CD14-positive monocyte (primary cell): ENCODE measurements around the gene POU2AF3. TPM values are rescaled to one million over a fixed set of nuclear protein-coding genes. Genes with fewer than 3 reads are reported as not detected.

Experiments used
- DNase-seq, 3 donors: peaks; one replicate each; pipeline ENCODE4 v3.0.0-alpha.2; 2011 to 2022
- H2AFZ ChIP-seq: 2 replicates; pipeline ENCODE4 v1.6.0; 2012; ENCODE audit warnings: mild to moderate bottlenecking, low read depth, low read length, inconsistent platforms; ENCODE audit not compliant: insufficient read depth, poor library complexity, severe bottlenecking
- H3K27ac ChIP-seq, 2 donors: 1 replicate in 1 of 2; 2 replicates in 1 of 2; pipeline ENCODE4 v1.5.1; 2012 to 2013; ENCODE audit warnings: low read length in 2 of 2, control low read depth in 1 of 2, inconsistent platforms in 1 of 2, low read depth in 1 of 2, mild to moderate bottlenecking in 1 of 2
- H3K27me3 ChIP-seq, 2 donors: one replicate each; pipeline versions ENCODE4 v1.6.0 to v1.6.1; 2011 to 2013; ENCODE audit warnings: low read length in 2 of 2; ENCODE audit not compliant: control insufficient read depth in 2 of 2, insufficient read depth in 2 of 2
- H3K36me3 ChIP-seq, 2 donors: replicated peaks in 1 of 2; 1 replicate in 1 of 2; 2 replicates in 1 of 2; pipeline versions ENCODE4 v1.5.1 to v1.6.1; 2012 to 2013; ENCODE audit warnings: low read length in 2 of 2, control low read depth in 1 of 2, inconsistent platforms in 1 of 2, mild to moderate bottlenecking in 1 of 2; ENCODE audit not compliant: insufficient read depth in 2 of 2, control insufficient read depth in 1 of 2
- H3K4me1 ChIP-seq, 2 donors: 1 replicate in 1 of 2; 2 replicates in 1 of 2; pipeline versions ENCODE4 v1.5.1 to v1.6.1; 2012 to 2013; ENCODE audit warnings: low read length in 2 of 2, control low read depth in 1 of 2, inconsistent platforms in 1 of 2, mild to moderate bottlenecking in 1 of 2, moderate library complexity in 1 of 2; ENCODE audit not compliant: insufficient read depth in 2 of 2, control insufficient read depth in 1 of 2
- H3K4me2 ChIP-seq: replicated peaks from 2 replicates; pipeline ENCODE3; 2012; ENCODE audit warnings: low read length, moderate library complexity, mild to moderate bottlenecking; ENCODE audit not compliant: poor library complexity, severe bottlenecking; ENCODE audit errors: extremely low read depth
- H3K4me3 ChIP-seq, 3 experiments: fragments of 200-600 bp in 1 of 3; sonication (generic) in 1 of 3; replicated peaks in 1 of 3; 1 replicate in 2 of 3; 2 replicates in 1 of 3; pipeline ENCODE4 v1.5.1; 2011 to 2013; ENCODE audit warnings: low read length in 3 of 3, mild to moderate bottlenecking in 3 of 3, control low read depth in 2 of 3, low read depth in 2 of 3, inconsistent platforms in 1 of 3, moderate library complexity in 1 of 3
- H3K79me2 ChIP-seq: 2 replicates; pipeline ENCODE4 v1.6.0; 2012; ENCODE audit warnings: mild to moderate bottlenecking, control low read depth, inconsistent platforms, low read length, moderate library complexity; ENCODE audit not compliant: insufficient read depth
- H3K9ac ChIP-seq: 2 replicates; pipeline ENCODE4 v1.6.0; 2017; ENCODE audit warnings: low read length, mild to moderate bottlenecking; ENCODE audit not compliant: insufficient read depth, poor library complexity, severe bottlenecking
- H3K9me3 ChIP-seq, 2 donors: replicated peaks in 1 of 2; 1 replicate in 1 of 2; 2 replicates in 1 of 2; pipeline versions ENCODE4 v1.5.1 to v1.6.1; 2012 to 2013; ENCODE audit warnings: low read length in 2 of 2, control low read depth in 1 of 2; ENCODE audit not compliant: control insufficient read depth in 1 of 2, insufficient read depth in 1 of 2
- H4K20me1 ChIP-seq: 2 replicates; pipeline ENCODE4 v1.6.0; 2012; ENCODE audit warnings: mild to moderate bottlenecking, low read length, control low read depth, moderate library complexity; ENCODE audit not compliant: insufficient read depth
- H3K27ac Mint-ChIP-seq, 7 donors: one replicate each; pipeline ENCODE4 v1.8.0; 2020; ENCODE audit warnings: mild to moderate bottlenecking in 7 of 7, mixed read lengths in 7 of 7, moderate library complexity in 6 of 7, inconsistent platforms in 2 of 7
- H3K27me3 Mint-ChIP-seq, 3 donors: one replicate each; pipeline ENCODE4 v1.8.0; 2021 to 2022; ENCODE audit warnings: low read depth in 3 of 3, mild to moderate bottlenecking in 3 of 3, mixed read lengths in 3 of 3, moderate library complexity in 3 of 3, inconsistent platforms in 1 of 3
- H3K36me3 Mint-ChIP-seq, 2 donors: one replicate each; pipeline ENCODE4 v1.8.0; 2020; ENCODE audit warnings: mixed read lengths in 2 of 2, inconsistent platforms in 1 of 2, mild to moderate bottlenecking in 1 of 2
- H3K4me1 Mint-ChIP-seq: one replicate; pipeline ENCODE4 v1.8.0; 2020; ENCODE audit warnings: mild to moderate bottlenecking, mixed read lengths
- H3K4me3 Mint-ChIP-seq, 2 donors: one replicate each; pipeline ENCODE4 v1.8.0; 2020; ENCODE audit warnings: mild to moderate bottlenecking in 2 of 2, mixed read lengths in 2 of 2, moderate library complexity in 1 of 2
- H3K9me3 Mint-ChIP-seq, 7 donors: one replicate each; pipeline ENCODE4 v1.8.0; 2020 to 2022; ENCODE audit warnings: mixed read lengths in 7 of 7, mild to moderate bottlenecking in 6 of 7, moderate library complexity in 6 of 7, inconsistent platforms in 2 of 7
- WGBS: methylation state at CpG from one replicate; pipeline ENCODE4 v1.1.5; 2013; ENCODE audit warnings: missing lambda C conversion rate; ENCODE audit not compliant: insufficient coverage; 5-methylcytosine and 5-hydroxymethylcytosine counted together
- intact Hi-C, 2 donors: fragments of 100-400 bp; cut with micrococcal nuclease; formaldehyde crosslinking; loops; one replicate each; pipeline versions ENCODE4 v1.15.0 to v1.15.1; 2023
- polyA plus RNA-seq, 3 donors: library from polyadenylated mRNA; depleted of rRNA in 1 of 3; unstranded in 2 of 3; stranded (reverse) in 1 of 3; fragments of 300-500 nt in 2 of 3; fragments of >200 nt in 1 of 3; fragmentation: Illumina TruSeq in 2 of 3; gene quantifications; 1 replicate in 2 of 3; 2 replicates in 1 of 3; pipeline ENCODE4 v1.2.3, GENCODE V29; 2012 to 2021
- TF ChIP-seq, protein P1 (sequence below): fragments of 200-600 bp; IDR thresholded peaks from one replicate; pipeline ENCODE4 v1.8.0; 2022; ENCODE audit warnings: antibody characterized with exemption, mild to moderate bottlenecking

Gene POU2AF3
- polyA plus RNA-seq, 3 donors, result not detected

DNA sequence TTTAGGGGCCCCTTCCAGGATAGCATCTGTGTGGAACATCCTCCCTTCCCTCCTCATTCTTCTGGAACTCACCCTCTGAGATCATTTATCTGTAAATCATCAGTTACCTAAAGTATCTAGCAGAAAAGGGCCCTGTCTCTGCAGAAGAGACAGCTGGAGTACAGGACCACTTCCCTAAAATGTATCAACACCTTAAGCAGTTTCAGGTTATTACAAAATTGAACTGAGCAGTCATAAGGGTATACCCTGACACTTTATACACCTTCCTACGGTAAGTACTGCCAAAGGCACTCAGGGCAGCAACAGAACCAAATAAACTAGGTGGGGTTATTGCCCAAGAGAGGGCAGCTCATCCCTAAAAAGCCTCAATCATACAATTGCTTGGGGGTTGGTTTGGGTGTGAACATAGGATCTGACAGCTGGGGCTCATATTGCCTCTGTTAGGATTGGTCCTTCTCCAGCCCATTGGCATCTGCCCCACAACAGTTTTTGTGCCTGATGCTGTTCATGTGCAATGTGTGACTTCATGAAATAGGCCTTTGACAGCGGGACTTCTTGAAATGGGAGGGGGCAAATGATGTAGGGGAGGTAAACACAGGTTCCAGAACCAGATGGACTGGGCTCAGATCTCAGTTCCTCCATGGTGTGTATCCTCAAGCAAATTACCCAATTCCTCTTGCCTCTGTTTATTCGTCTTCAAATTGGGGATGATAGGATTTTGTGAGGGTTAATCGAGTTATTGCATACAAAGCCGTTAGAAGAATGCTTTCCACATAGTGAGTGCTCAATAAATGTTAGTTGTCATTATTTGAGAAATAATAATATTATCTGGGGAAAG is 2.9 kb downstream of the POU2AF3 start:
- peaks cover 3 to 9% of the 10 kb centered on the region in 2 donors for H3K4me1 ChIP-seq
- WGBS, result no CpG with 5 or more reads among the region's 5 CpGs
- no peak overlapping the region for H2AFZ ChIP-seq
- Mint-ChIP-seq H3K36me3 (peaks cover 0 to 2% of the 10 kb centered on the region in 2 donors), H3K4me1 (peaks cover 1% of the 10 kb centered on the region), H3K9me3 (peaks cover 0 to 6% (median 0%) of the 10 kb centered on the region in 7 donors), H3K4me3 (no peak overlapping the region), H3K27ac (no peak overlapping the region), H3K27me3 (peaks cover 30 to 62% (median 41%) of the 10 kb centered on the region in 3 donors)
- H3K9me3 ChIP-seq, result no peaks in the 10 kb centered on the region
- peaks cover 18 to 36% of the 10 kb centered on the region in 2 donors for H3K27me3 ChIP-seq
- intact Hi-C loops, result no loop called here
- no peaks in the 10 kb centered on the region for H3K79me2 ChIP-seq
- TF ChIP-seq, protein P1, sequence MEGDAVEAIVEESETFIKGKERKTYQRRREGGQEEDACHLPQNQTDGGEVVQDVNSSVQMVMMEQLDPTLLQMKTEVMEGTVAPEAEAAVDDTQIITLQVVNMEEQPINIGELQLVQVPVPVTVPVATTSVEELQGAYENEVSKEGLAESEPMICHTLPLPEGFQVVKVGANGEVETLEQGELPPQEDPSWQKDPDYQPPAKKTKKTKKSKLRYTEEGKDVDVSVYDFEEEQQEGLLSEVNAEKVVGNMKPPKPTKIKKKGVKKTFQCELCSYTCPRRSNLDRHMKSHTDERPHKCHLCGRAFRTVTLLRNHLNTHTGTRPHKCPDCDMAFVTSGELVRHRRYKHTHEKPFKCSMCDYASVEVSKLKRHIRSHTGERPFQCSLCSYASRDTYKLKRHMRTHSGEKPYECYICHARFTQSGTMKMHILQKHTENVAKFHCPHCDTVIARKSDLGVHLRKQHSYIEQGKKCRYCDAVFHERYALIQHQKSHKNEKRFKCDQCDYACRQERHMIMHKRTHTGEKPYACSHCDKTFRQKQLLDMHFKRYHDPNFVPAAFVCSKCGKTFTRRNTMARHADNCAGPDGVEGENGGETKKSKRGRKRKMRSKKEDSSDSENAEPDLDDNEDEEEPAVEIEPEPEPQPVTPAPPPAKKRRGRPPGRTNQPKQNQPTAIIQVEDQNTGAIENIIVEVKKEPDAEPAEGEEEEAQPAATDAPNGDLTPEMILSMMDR, result no peak
- H3K9ac ChIP-seq, result no peak overlapping the region
- H4K20me1 ChIP-seq, result no peaks in the 10 kb centered on the region
- H3K36me3 ChIP-seq, result no peaks in the 10 kb centered on the region
- no peak overlapping the region for H3K4me3 ChIP-seq
- H3K27ac ChIP-seq, result no peak overlapping the region
- no peak for DNase-seq
- H3K4me2 ChIP-seq, result no peak overlapping the region

DNA sequence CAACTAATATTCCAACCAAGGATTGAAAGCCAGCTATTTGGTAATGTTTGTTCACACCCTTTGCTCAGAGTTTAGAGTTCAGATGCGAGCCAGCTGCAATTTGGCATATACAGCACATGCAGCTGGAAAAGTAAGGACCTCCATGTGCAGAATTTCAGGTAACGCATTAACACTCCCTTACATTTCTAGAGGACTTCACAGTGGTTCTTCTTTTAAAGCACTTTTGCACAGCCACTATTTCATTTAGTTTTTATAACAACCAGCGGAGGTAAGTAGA is 3.4 kb downstream of the POU2AF3 start:
- no peak for DNase-seq
- Mint-ChIP-seq H3K36me3 (peaks cover 0 to 2% of the 10 kb centered on the region in 2 donors), H3K27me3 (peaks cover 28 to 62% (median 40%) of the 10 kb centered on the region in 3 donors), H3K9me3 (peaks cover 0 to 6% (median 0%) of the 10 kb centered on the region in 7 donors), H3K27ac (no peak overlapping the region), H3K4me1 (peaks cover 1% of the 10 kb centered on the region), H3K4me3 (no peak overlapping the region)
- TF ChIP-seq, protein P1, result no peak
- Histone ChIP-seq H3K27me3 (peaks cover 18 to 36% of the 10 kb centered on the region in 2 donors), H3K36me3 (no peaks in the 10 kb centered on the region), H3K4me2 (no peak overlapping the region), H3K4me3 (no peak overlapping the region), H2AFZ (no peak overlapping the region), H3K79me2 (no peaks in the 10 kb centered on the region), H3K4me1 (peaks cover 3 to 9% of the 10 kb centered on the region in 2 donors), H3K27ac (no peak overlapping the region), H3K9ac (no peak overlapping the region), H3K9me3 (no peaks in the 10 kb centered on the region), H4K20me1 (no peaks in the 10 kb centered on the region)
- WGBS, result 100% methylated on average over 2 of the region's 3 CpGs
- intact Hi-C loops, result no loop called here
